ENCODE data around the gene FPR2.

- TF ChIP-seq CTCF (conservative IDR thresholded peaks at IDR 0.05) (no peak), ZFX (IDR thresholded peaks at IDR 0.05) (no peak)
Measured at GRCh38 chr19:51789061-51789795, 28.2 kb downstream of the FPR2 start.

All from C4-2B (cell line).